Esophagus squamous epithelium (tissue), 5 donors: ENCODE results near the gene TTC39A. TPM values are rescaled to one million over a fixed set of nuclear protein-coding genes. Genes with fewer than 3 reads are reported as not detected.

Source experiments
- DNase-seq: peaks from one replicate; lab custom pipeline; 2025; lab: John Stamatoyannopoulos, UW
- H3K27ac ChIP-seq, 4 donors: fragments of 200-600 bp; sonication (generic); one replicate each; pipeline ENCODE4 v1.5.1; 2016 to 2019; ENCODE audit warnings: mild to moderate bottlenecking in 1 of 4
- H3K27me3 ChIP-seq, 4 donors: fragments of 200-600 bp; sonication (generic); 1 replicate in 3 of 4; 2 replicates in 1 of 4; pipeline versions ENCODE4 v1.5.1 to v1.6.0; 2017 to 2021; ENCODE audit warnings: antibody characterized with exemption in 1 of 4
- H3K36me3 ChIP-seq, 3 donors: fragments of 200-600 bp; sonication (generic); one replicate each; pipeline ENCODE4 v1.5.1; 2016 to 2019
- H3K4me1 ChIP-seq, 3 donors: fragments of 200-600 bp; sonication (generic); one replicate each; pipeline ENCODE4 v1.5.1; 2017 to 2019
- H3K4me3 ChIP-seq, 4 donors: fragments of 200-600 bp; sonication (generic); 1 replicate in 3 of 4; 2 replicates in 1 of 4; pipeline ENCODE4 v1.5.1; 2016 to 2019; ENCODE audit warnings: mild to moderate bottlenecking in 2 of 4, moderate library complexity in 1 of 4
- H3K9me3 ChIP-seq, 3 donors: fragments of 200-600 bp; sonication (generic); one replicate each; pipeline ENCODE4 v1.5.1; 2016 to 2019
- POLR2A ChIP-seq, 4 donors: fragments of 450-650 bp; IDR thresholded peaks; one replicate each; pipeline ENCODE4 v1.6.1; 2017; ENCODE audit warnings: antibody characterized with exemption in 4 of 4, mild to moderate bottlenecking in 4 of 4, moderate library complexity in 3 of 4
- WGBS, 2 donors: methylation state at CpG; one replicate each; pipeline ENCODE4 v1.1.5; 2018; 5-methylcytosine and 5-hydroxymethylcytosine counted together
- intact Hi-C: fragments of 100-400 bp; cut with DNase I; formaldehyde crosslinking; loops from one replicate; pipeline ENCODE4 v1.15.0; 2022
- total RNA-seq, 4 donors: library from RNA; depleted of rRNA; stranded (reverse); fragments of >200 nt; gene quantifications; one replicate each; pipeline ENCODE4 v1.1.0, GENCODE V29; 2016
- TF ChIP-seq, protein P1 (sequence below), 6 experiments: fragments of 450-650 bp in 4 of 6; fragments of 200-600 bp in 2 of 6; sonication (generic) in 2 of 6; IDR thresholded peaks; one replicate each; pipeline ENCODE4 v1.5.1; 2016 to 2019; ENCODE audit warnings: antibody characterized with exemption in 6 of 6, mild to moderate bottlenecking in 4 of 6, moderate library complexity in 4 of 6
- donor health status: DM: yes; HTN: yes; CAD: no.

Gene TTC39A
- total RNA-seq, 4 donors from 2014 or later, result 16.4 to 60.9 (median 48.8) TPM

DNA sequence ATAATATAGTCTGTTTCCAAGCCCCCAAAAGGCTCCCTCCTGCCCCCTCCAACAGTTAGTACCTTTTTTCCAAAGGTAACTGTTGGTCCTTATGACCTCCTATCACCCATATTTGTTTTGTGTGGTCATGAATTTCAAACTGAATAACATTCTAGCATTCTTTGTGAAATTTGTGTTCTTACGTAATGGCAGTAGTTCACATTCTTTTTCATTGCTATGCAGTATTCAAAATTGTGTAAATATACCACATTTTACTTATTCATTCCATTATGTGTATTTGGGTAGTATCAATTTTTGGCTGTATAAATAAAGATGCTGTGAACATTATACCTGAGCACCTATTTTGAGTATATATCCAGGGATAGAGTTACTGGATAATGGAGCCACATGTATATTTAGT is 80.9 kb downstream of the TTC39A start:
- DNase-seq, result no peak
- Histone ChIP-seq H3K4me1 (peaks cover under 1 to 54% (median 4%) of the 10 kb centered on the region in 3 donors), H3K9me3 (no peaks in the 10 kb centered on the region), H3K27ac (no peak overlapping the region), H3K4me3 (no peak overlapping the region), H3K36me3 (peaks cover 0 to 13% (median 0%) of the 10 kb centered on the region in 3 donors), H3K27me3 (no peaks in the 10 kb centered on the region)
- intact Hi-C loops, result no loop called here
- TF ChIP-seq, protein P1, sequence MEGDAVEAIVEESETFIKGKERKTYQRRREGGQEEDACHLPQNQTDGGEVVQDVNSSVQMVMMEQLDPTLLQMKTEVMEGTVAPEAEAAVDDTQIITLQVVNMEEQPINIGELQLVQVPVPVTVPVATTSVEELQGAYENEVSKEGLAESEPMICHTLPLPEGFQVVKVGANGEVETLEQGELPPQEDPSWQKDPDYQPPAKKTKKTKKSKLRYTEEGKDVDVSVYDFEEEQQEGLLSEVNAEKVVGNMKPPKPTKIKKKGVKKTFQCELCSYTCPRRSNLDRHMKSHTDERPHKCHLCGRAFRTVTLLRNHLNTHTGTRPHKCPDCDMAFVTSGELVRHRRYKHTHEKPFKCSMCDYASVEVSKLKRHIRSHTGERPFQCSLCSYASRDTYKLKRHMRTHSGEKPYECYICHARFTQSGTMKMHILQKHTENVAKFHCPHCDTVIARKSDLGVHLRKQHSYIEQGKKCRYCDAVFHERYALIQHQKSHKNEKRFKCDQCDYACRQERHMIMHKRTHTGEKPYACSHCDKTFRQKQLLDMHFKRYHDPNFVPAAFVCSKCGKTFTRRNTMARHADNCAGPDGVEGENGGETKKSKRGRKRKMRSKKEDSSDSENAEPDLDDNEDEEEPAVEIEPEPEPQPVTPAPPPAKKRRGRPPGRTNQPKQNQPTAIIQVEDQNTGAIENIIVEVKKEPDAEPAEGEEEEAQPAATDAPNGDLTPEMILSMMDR (IDR thresholded peaks at IDR 0.05), result no peak
- TF ChIP-seq POLR2A (IDR thresholded peaks at IDR 0.05), result no peak
- 90 to 100% methylated on average over 1 of the region's 1 CpG for WGBS, 2 donors

DNA sequence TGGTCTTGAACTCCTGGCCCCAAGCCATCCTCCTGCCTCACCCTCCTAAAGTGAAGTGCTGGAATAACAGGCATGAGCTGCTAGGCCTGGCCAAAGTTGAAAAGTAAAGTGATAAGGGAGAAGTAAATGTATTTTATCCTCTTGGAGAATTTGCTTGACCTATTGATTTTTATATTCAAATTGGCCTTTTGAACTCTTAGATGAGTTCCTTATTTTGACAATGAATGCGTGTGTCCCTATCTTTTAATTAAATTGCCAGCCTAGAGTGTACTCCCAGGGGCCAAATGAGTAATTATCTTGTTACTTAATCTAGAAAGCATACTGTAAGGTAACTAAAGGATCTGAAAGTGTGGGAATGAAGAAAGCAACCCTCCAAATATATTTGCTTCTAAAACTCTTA is 82.9 kb downstream of the TTC39A start:
- intact Hi-C loops, result no loop called here
- H3K4me1 ChIP-seq, result peaks cover 0 to 62% (median 4%) of the 10 kb centered on the region in 3 donors
- DNase-seq, result no peak
- no peak overlapping the region for H3K27ac ChIP-seq
- WGBS, 2 donors, result 65 to 75% methylated on average over 1 of the region's 1 CpG
- H3K4me3 ChIP-seq, result no peak overlapping the region
- no peaks in the 10 kb centered on the region for H3K27me3 ChIP-seq
- peaks cover 0 to 13% (median 0%) of the 10 kb centered on the region in 3 donors for H3K36me3 ChIP-seq
- TF ChIP-seq, protein P1 (IDR thresholded peaks at IDR 0.05), result no peak
- no peak for TF ChIP-seq POLR2A (IDR thresholded peaks at IDR 0.05)
- no peaks in the 10 kb centered on the region for H3K9me3 ChIP-seq

DNA sequence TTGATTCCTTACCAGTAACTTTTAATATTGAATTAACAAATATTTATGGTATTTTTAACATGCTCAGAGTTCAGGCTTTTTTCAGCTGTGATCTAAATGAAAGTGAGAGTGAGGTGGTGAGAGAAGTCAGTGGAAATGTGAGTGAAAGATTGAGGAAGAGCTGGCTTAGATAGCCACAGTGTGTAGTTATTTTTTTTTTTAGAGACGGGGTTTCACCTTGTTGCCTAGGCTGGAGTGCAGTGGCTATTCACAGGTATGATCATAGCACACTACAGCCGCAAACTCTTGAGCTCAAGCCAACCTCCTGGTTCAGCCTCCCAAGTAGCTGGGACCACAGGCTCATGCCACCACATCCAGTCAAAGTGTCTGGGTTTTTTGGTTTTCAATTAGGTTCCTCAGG is 83.3 kb downstream of the TTC39A start:
- Histone ChIP-seq H3K36me3 (peaks cover 0 to 13% (median 0%) of the 10 kb centered on the region in 3 donors), H3K4me3 (no peak overlapping the region), H3K27ac (no peak overlapping the region), H3K27me3 (no peaks in the 10 kb centered on the region), H3K9me3 (no peaks in the 10 kb centered on the region), H3K4me1 (peaks cover 0 to 67% (median 4%) of the 10 kb centered on the region in 3 donors)
- intact Hi-C loops, result no loop called here
- WGBS, 2 donors, result 81 to 83% methylated on average over 2 of the region's 2 CpGs
- DNase-seq, result no peak
- no peak for TF ChIP-seq POLR2A (IDR thresholded peaks at IDR 0.05)
- TF ChIP-seq, protein P1 (IDR thresholded peaks at IDR 0.05), result no peak

GRCh38 chr1:51242546-51242945 is 87.8 kb downstream of the TTC39A start:
- DNase-seq, result no peak
- WGBS, 2 donors, result 59 to 63% methylated on average over 4 of the region's 4 CpGs
- intact Hi-C loops, result no loop called here
- H3K4me3 ChIP-seq, result no peak overlapping the region
- no peaks in the 10 kb centered on the region for H3K9me3 ChIP-seq
- H3K27me3 ChIP-seq, result no peaks in the 10 kb centered on the region
- H3K36me3 ChIP-seq, result no peaks in the 10 kb centered on the region
- TF ChIP-seq, protein P1 (IDR thresholded peaks at IDR 0.05), result no peak
- TF ChIP-seq POLR2A (IDR thresholded peaks at IDR 0.05), result no peak
- H3K27ac ChIP-seq, result no peak overlapping the region
- H3K4me1 ChIP-seq, result peaks cover 16 to 86% (median 22%) of the 10 kb centered on the region in 3 donors

- intact Hi-C loops, result no loop called here
- 33 to 50% methylated on average over 1 of the region's 1 CpG for WGBS, 2 donors
- Histone ChIP-seq H3K36me3 (no peaks in the 10 kb centered on the region), H3K9me3 (no peaks in the 10 kb centered on the region), H3K27ac (no peak overlapping the region), H3K4me3 (no peak overlapping the region), H3K27me3 (no peaks in the 10 kb centered on the region), H3K4me1 (peaks cover 16 to 76% (median 22%) of the 10 kb centered on the region in 3 donors)
- TF ChIP-seq, protein P1 (IDR thresholded peaks at IDR 0.05), result no peak
- TF ChIP-seq POLR2A (IDR thresholded peaks at IDR 0.05), result no peak
- no peak for DNase-seq
Observed at GRCh38 chr1:51241119-51241518, 89.2 kb downstream of the TTC39A start.
